Liver (tissue), 9 donors: Measurements from ENCODE around the gene THOC2. TPM values are rescaled to one million over a fixed set of nuclear protein-coding genes. Genes with fewer than 3 reads are reported as not detected.
"Not testable (repeated sequence)": the region's sequence is repeated elsewhere in the genome, so short reads cannot be mapped to it uniquely, and the experiment has no call there.

Experiments used
- DNase-seq: peaks from one replicate; pipeline ENCODE4 v3.0.0-alpha.2; 2017; ENCODE audit warnings: low spot score
- H3K27ac ChIP-seq, 2 donors: one replicate each; pipeline ENCODE4 v1.7.0; 2013; ENCODE audit warnings: inconsistent platforms in 2 of 2, low read length in 2 of 2, control low read depth in 1 of 2, low read depth in 1 of 2, mild to moderate bottlenecking in 1 of 2
- H3K27me3 ChIP-seq, 4 donors: one replicate each; pipeline versions ENCODE4 v1.6.1 to v1.7.0; 2013; ENCODE audit warnings: low read length in 3 of 4, inconsistent platforms in 1 of 4, mild to moderate bottlenecking in 1 of 4, moderate library complexity in 1 of 4; ENCODE audit not compliant: control insufficient read depth in 4 of 4, insufficient read depth in 4 of 4
- H3K36me3 ChIP-seq, 4 donors: one replicate each; pipeline versions ENCODE4 v1.6.1 to v1.7.0; 2013; ENCODE audit warnings: low read length in 3 of 4, mild to moderate bottlenecking in 3 of 4, low read depth in 1 of 4, moderate library complexity in 1 of 4; ENCODE audit not compliant: control insufficient read depth in 4 of 4, insufficient read depth in 3 of 4
- H3K4me1 ChIP-seq, 4 donors: one replicate each; pipeline versions ENCODE4 v1.6.1 to v1.7.0; 2013; ENCODE audit warnings: low read length in 3 of 4, mild to moderate bottlenecking in 3 of 4, moderate library complexity in 1 of 4; ENCODE audit not compliant: control insufficient read depth in 4 of 4, insufficient read depth in 4 of 4
- H3K4me3 ChIP-seq, 3 donors: one replicate each; pipeline versions ENCODE4 v1.6.1 to v1.7.0; 2013; ENCODE audit warnings: low read length in 3 of 3, control low read depth in 1 of 3, low read depth in 1 of 3, mild to moderate bottlenecking in 1 of 3
- H3K9ac ChIP-seq, 2 donors: one replicate each; pipeline ENCODE4 v1.7.0; 2013; ENCODE audit warnings: low read length in 2 of 2, mild to moderate bottlenecking in 2 of 2, moderate library complexity in 2 of 2, control low read depth in 1 of 2, low read depth in 1 of 2
- H3K9me3 ChIP-seq, 4 donors: one replicate each; pipeline versions ENCODE4 v1.6.1 to v1.7.0; 2013; ENCODE audit warnings: low read length in 3 of 4; ENCODE audit not compliant: control insufficient read depth in 4 of 4
- EGR1 ChIP-seq, 2 donors: IDR thresholded peaks; 2 replicates each; pipeline ENCODE4 v1.6.1; 2016 to 2018; ENCODE audit warnings: antibody characterized with exemption in 2 of 2, low read depth in 2 of 2
- FOXA1 ChIP-seq: IDR thresholded peaks from 2 replicates; pipeline ENCODE4 v1.6.1; 2016; ENCODE audit warnings: antibody characterized with exemption
- GABPA ChIP-seq, 2 donors: IDR thresholded peaks in 1 of 2; conservative IDR thresholded peaks in 1 of 2; 2 replicates each; pipeline ENCODE4 v1.6.1; 2016; ENCODE audit warnings: antibody characterized with exemption in 2 of 2, mild to moderate bottlenecking in 1 of 2, moderate library complexity in 1 of 2
- HNF4A ChIP-seq, 2 donors: conservative IDR thresholded peaks; 2 replicates each; pipeline ENCODE4 v1.6.1; 2016; ENCODE audit warnings: antibody characterized with exemption in 2 of 2, mild to moderate bottlenecking in 2 of 2
- HNF4G ChIP-seq: IDR thresholded peaks from 2 replicates; pipeline ENCODE4 v1.6.1; 2016; ENCODE audit warnings: antibody characterized with exemption
- RAD21 ChIP-seq, 2 donors: IDR thresholded peaks; 2 replicates each; pipeline ENCODE4 v1.6.1; 2016; ENCODE audit warnings: antibody characterized with exemption in 2 of 2, mild to moderate bottlenecking in 2 of 2
- RXRA ChIP-seq, 2 donors: IDR thresholded peaks; 2 replicates each; pipeline ENCODE4 v1.6.1; 2017 to 2018; ENCODE audit warnings: antibody characterized with exemption in 2 of 2, mild to moderate bottlenecking in 1 of 2
- TAF1 ChIP-seq: conservative IDR thresholded peaks from 2 replicates; pipeline ENCODE4 v1.6.1; 2016; ENCODE audit warnings: antibody characterized with exemption, mild to moderate bottlenecking
- YY1 ChIP-seq: IDR thresholded peaks from 2 replicates; pipeline ENCODE4 v1.6.1; 2016; ENCODE audit warnings: antibody characterized with exemption, mild to moderate bottlenecking
- WGBS: extraction: QIAGEN DNeasy Blood & Tissue Kit; methylation state at CpG from one replicate; pipeline ENCODE4 v1.1.7; 2013; 5-methylcytosine and 5-hydroxymethylcytosine counted together
- polyA plus RNA-seq, 2 donors: library from polyadenylated mRNA; stranded (reverse) in 1 of 2; unstranded in 1 of 2; fragments of 200-250 nt in 1 of 2; fragments of >200 nt in 1 of 2; fragmentation: Nextera tagmentation in 1 of 2; extraction: Ambion mirVana in 1 of 2; gene quantifications; one replicate each; pipeline versions ENCODE4 v1.2.1 to v1.2.3, GENCODE V29; 2013 to 2015
- total RNA-seq, 2 donors: library from RNA; depleted of rRNA; stranded (reverse); fragments of >200 nt; gene quantifications; one replicate each; pipeline ENCODE4 v1.2.3, GENCODE V29; 2014
- TF ChIP-seq, protein P1 (sequence below): IDR thresholded peaks from 2 replicates; pipeline ENCODE4 v1.6.1; 2016; ENCODE audit warnings: antibody characterized with exemption
- TF ChIP-seq, protein P2 (sequence below): IDR thresholded peaks from 2 replicates; pipeline ENCODE4 v1.6.1; 2016; ENCODE audit warnings: antibody characterized with exemption
- TF ChIP-seq, protein P3 (sequence below): fragments of 150-350 bp; IDR thresholded peaks from 2 replicates; pipeline ENCODE4 v1.5.1; 2017; ENCODE audit warnings: improper control_type of control experiment, low read depth, low read length; ENCODE audit not compliant: missing input control
- donor health status: healthy.
- donor health status: healthy.
- donor health status: healthy.
- donor health status: healthy.
- donor health status: healthy.

The THOC2 gene
- total and polyA plus RNA-seq, 4 donors = 10.6 to 55.9 (median 40.7) TPM

DNA sequence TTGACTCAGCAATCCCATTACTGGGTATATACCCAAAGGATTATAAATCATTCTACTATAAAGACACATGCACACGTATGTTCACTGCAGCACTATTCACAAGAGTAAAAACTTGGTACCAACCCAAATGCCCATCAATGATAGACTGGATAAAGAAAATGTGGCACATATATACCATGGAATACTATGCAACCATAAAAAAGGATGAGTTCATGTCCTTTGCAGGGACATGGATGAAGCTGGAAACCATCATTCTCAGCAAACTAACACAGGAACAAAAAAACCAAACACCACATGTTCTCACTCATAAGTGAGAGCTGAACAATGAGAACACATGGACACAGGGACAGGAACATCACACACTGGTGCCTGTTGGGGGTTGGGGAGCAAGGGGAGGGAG, 10.7 kb downstream of the THOC2 start:
- H3K27ac ChIP-seq, DNase-seq, H3K9ac ChIP-seq, H3K4me1 ChIP-seq, H3K36me3 ChIP-seq, H3K27me3 ChIP-seq, H3K4me3 ChIP-seq, H3K9me3 ChIP-seq: not testable (repeated sequence)
- 100% methylated on average over 1 of the region's 1 CpG for WGBS

DNA sequence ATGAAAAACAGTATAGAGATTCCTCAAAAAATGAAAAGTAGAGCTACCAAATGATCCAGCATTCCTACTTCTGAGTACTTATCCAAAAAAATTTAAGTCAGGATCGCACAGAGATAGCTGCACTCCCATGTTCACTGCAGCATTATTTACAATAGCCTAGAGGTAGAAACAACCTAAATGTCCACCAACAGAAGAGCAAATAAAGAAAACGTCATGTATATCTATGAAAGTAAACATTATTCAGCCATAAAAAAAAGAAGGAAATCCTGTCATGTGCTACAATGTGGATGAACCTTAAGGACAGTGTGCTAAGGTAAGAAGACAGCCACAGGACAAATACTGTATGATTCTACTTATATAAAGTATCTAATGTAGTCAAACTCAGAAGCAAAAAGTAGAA, 12.4 kb downstream of the THOC2 start:
- no peaks in the 10 kb centered on the region for H3K27me3 ChIP-seq
- TF ChIP-seq FOXA1 (no peak), HNF4A (conservative IDR thresholded peaks at IDR 0.05) (no peak), GABPA (IDR thresholded peaks at IDR 0.05 in 1 of 2, conservative IDR thresholded peaks at IDR 0.05 in 1 of 2) (no peak), RXRA (IDR thresholded peaks at IDR 0.05) (no peak), YY1 (no peak), HNF4G (no peak), EGR1 (IDR thresholded peaks at IDR 0.05; ENCODE audit: low read depth in 2 of 2) (no peak)
- TF ChIP-seq, protein P1, sequence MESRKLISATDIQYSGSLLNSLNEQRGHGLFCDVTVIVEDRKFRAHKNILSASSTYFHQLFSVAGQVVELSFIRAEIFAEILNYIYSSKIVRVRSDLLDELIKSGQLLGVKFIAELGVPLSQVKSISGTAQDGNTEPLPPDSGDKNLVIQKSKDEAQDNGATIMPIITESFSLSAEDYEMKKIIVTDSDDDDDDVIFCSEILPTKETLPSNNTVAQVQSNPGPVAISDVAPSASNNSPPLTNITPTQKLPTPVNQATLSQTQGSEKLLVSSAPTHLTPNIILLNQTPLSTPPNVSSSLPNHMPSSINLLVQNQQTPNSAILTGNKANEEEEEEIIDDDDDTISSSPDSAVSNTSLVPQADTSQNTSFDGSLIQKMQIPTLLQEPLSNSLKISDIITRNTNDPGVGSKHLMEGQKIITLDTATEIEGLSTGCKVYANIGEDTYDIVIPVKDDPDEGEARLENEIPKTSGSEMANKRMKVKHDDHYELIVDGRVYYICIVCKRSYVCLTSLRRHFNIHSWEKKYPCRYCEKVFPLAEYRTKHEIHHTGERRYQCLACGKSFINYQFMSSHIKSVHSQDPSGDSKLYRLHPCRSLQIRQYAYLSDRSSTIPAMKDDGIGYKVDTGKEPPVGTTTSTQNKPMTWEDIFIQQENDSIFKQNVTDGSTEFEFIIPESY = no peak
- TF ChIP-seq, protein P2, sequence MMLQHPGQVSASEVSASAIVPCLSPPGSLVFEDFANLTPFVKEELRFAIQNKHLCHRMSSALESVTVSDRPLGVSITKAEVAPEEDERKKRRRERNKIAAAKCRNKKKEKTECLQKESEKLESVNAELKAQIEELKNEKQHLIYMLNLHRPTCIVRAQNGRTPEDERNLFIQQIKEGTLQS = no peak
- TF ChIP-seq, protein P3, sequence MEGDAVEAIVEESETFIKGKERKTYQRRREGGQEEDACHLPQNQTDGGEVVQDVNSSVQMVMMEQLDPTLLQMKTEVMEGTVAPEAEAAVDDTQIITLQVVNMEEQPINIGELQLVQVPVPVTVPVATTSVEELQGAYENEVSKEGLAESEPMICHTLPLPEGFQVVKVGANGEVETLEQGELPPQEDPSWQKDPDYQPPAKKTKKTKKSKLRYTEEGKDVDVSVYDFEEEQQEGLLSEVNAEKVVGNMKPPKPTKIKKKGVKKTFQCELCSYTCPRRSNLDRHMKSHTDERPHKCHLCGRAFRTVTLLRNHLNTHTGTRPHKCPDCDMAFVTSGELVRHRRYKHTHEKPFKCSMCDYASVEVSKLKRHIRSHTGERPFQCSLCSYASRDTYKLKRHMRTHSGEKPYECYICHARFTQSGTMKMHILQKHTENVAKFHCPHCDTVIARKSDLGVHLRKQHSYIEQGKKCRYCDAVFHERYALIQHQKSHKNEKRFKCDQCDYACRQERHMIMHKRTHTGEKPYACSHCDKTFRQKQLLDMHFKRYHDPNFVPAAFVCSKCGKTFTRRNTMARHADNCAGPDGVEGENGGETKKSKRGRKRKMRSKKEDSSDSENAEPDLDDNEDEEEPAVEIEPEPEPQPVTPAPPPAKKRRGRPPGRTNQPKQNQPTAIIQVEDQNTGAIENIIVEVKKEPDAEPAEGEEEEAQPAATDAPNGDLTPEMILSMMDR = no peak
- H3K36me3 ChIP-seq = no peaks in the 10 kb centered on the region
- H3K4me1 ChIP-seq = no peaks in the 10 kb centered on the region
- WGBS = 54% methylated on average over 2 of the region's 2 CpGs
- H3K9me3 ChIP-seq = no peaks in the 10 kb centered on the region
- H3K27ac ChIP-seq = no peak overlapping the region
- no peak overlapping the region for H3K4me3 ChIP-seq
- DNase-seq = no peak
- H3K9ac ChIP-seq = no peak overlapping the region

DNA sequence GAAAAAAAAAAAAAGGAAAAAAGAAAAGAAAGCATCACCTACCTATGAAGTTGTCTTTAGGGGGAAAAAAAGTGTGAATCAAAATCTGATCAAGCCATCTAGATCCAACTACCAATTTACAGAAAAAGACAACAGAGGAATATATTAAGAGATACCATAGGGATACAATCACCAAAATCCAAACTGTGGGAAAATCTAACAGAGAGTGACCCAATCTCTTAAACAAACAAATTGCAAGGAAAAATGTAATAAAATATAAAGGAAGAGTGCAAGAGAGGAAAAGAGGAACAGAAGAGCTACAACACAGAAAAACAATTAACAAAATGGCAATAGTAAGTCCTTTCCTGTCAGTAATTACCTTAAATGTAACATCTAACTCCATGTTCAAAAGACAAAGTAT, 19.0 kb downstream of the THOC2 start:
- Histone ChIP-seq H3K27me3 (no peaks in the 10 kb centered on the region), H3K9ac (no peak overlapping the region), H3K4me3 (no peak overlapping the region), H3K36me3 (no peaks in the 10 kb centered on the region), H3K4me1 (no peaks in the 10 kb centered on the region), H3K27ac (no peak overlapping the region), H3K9me3 (no peaks in the 10 kb centered on the region)
- no peak for DNase-seq
- TF ChIP-seq, protein P1 = no peak
- TF ChIP-seq RXRA (IDR thresholded peaks at IDR 0.05) = no peak
- TF ChIP-seq, protein P2 = no peak
- TF ChIP-seq, protein P3 = no peak
- no peak for TF ChIP-seq TAF1
- TF ChIP-seq RAD21 (IDR thresholded peaks at IDR 0.05) = no peak
